GM12878 (cell line): ENCODE measurements around the gene STEAP2. TPM values are rescaled to one million over a fixed set of nuclear protein-coding genes. Genes with fewer than 3 reads are reported as not detected.
A peak's percentile ranks its signal among the peaks of the same experiment; 100 is the strongest.

Source experiments
- ATAC-seq: fragments of 200-7000 bp; cut with Tn5 transposase; 3 replicates; pipeline ENCODE4 v1.9.1; 2020; ENCODE audit warnings: mild to moderate bottlenecking, moderate library complexity
- BruUV-seq: library from RNA; stranded (reverse); fragments of 400-500 nt; replicated peaks from 2 replicates; lab custom pipeline; 2021; lab: Mats Ljungman, UMichigan
- CTCF ChIA-PET: fragments of 300-600 bp; sonication (Branson Sonifier 250); formaldehyde crosslinking; extraction: SDS; loops from one replicate; lab custom pipeline; 2021; ENCODE audit warnings: inconsistent platforms; lab: Yijun Ruan, JAX
- POLR2A ChIA-PET: fragments of 350-600 bp; formaldehyde crosslinking; extraction: SDS; loops from one replicate; lab custom pipeline; 2021; ENCODE audit warnings: inconsistent platforms; lab: Charles Lee
- RAD21 ChIA-PET: fragments of 300-600 bp; sonication (Branson Sonifier 250); formaldehyde crosslinking; loops from one replicate; lab custom pipeline; 2023; ENCODE audit warnings: antibody characterized with exemption; ENCODE audit not compliant: unreplicated experiment; lab: Charles Lee
- SMC1A ChIA-PET: fragments of 300-600 bp; sonication (Branson Sonifier 250); formaldehyde crosslinking; loops from one replicate; lab custom pipeline; 2023; ENCODE audit not compliant: unreplicated experiment, uncharacterized antibody; lab: Charles Lee
- DNase-seq: peaks from one replicate; pipeline ENCODE4 v3.0.0-alpha.2; 2011; ENCODE audit warnings: low read depth, low spot score
- FAIRE-seq: peaks from 3 replicates; lab custom pipeline; 2011; peaks lifted over from hg19 to GRCh38; lab: Jason Lieb, UNC
- H2AFZ ChIP-seq: 2 replicates; pipeline ENCODE4 v1.6.0; 2011; ENCODE audit warnings: low read depth, low read length, control low read depth; ENCODE audit not compliant: control insufficient read depth
- H3K27ac ChIP-seq: 2 replicates; pipeline ENCODE4 v1.5.1; 2011; ENCODE audit warnings: control low read depth; ENCODE audit not compliant: control insufficient read depth, insufficient read depth
- H3K27me3 ChIP-seq, 2 experiments: replicated peaks in 1 of 2; 2 replicates each; pipeline versions ENCODE4 v1.6.0 to v1.6.1; 2011; ENCODE audit warnings: low read length in 1 of 2; ENCODE audit not compliant: control insufficient read depth in 2 of 2, insufficient read depth in 2 of 2
- H3K36me3 ChIP-seq, 2 experiments: 2 replicates each; pipeline ENCODE4 v1.5.1; 2011; ENCODE audit warnings: low read length in 1 of 2; ENCODE audit not compliant: control insufficient read depth in 2 of 2, insufficient read depth in 2 of 2
- H3K4me1 ChIP-seq: 2 replicates; pipeline ENCODE4 v1.6.1; 2011; ENCODE audit warnings: mild to moderate bottlenecking, low read length, moderate library complexity, mixed read lengths; ENCODE audit not compliant: control insufficient read depth, insufficient read depth
- H3K4me2 ChIP-seq: 2 replicates; pipeline ENCODE4 v1.6.0; 2011; ENCODE audit warnings: control low read depth; ENCODE audit not compliant: control insufficient read depth, insufficient read depth
- H3K4me3 ChIP-seq: fragments of 200-600 bp; sonication (generic); 2 replicates; pipeline ENCODE4 v1.5.1; 2016
- H3K79me2 ChIP-seq: 2 replicates; pipeline ENCODE4 v1.6.0; 2011; ENCODE audit warnings: low read length; ENCODE audit not compliant: control insufficient read depth, insufficient read depth
- H3K9ac ChIP-seq: 2 replicates; pipeline ENCODE4 v1.8.0; 2011; ENCODE audit warnings: low read length, control low read depth, mixed read lengths; ENCODE audit not compliant: control insufficient read depth, insufficient read depth
- H3K9me3 ChIP-seq: replicated peaks from 3 replicates; pipeline ENCODE4 v1.5.1; 2011; ENCODE audit warnings: mild to moderate bottlenecking, low read length; ENCODE audit not compliant: control insufficient read depth, insufficient read depth
- H4K20me1 ChIP-seq: 2 replicates; pipeline ENCODE4 v1.6.0; 2011; ENCODE audit not compliant: control insufficient read depth, insufficient read depth
- GABPA ChIP-seq: IDR thresholded peaks from 2 replicates; pipeline ENCODE4 v1.6.1; 2014; ENCODE audit warnings: antibody characterized with exemption, low read depth, mild to moderate bottlenecking, inconsistent platforms
- MAX ChIP-seq: IDR thresholded peaks from 2 replicates; pipeline ENCODE4 v1.6.1; 2012; ENCODE audit warnings: low read depth, low read length, improper control_type of control experiment
- MLLT1 ChIP-seq: fragments of 450-650 bp; IDR thresholded peaks from 2 replicates; pipeline ENCODE4 v1.6.1; 2016; ENCODE audit warnings: mild to moderate bottlenecking
- YY1 ChIP-seq: IDR thresholded peaks from 2 replicates; pipeline ENCODE4 v1.6.1; 2011; ENCODE audit warnings: low read depth, mild to moderate bottlenecking, low read length
- WGBS: methylation state at CpG from one replicate; pipeline ENCODE4 v1.1.6; 2016; ENCODE audit warnings: low lambda C conversion rate; ENCODE audit not compliant: insufficient replicate concordance, insufficient coverage; ENCODE audit errors: missing lambda C conversion rate; 5-methylcytosine and 5-hydroxymethylcytosine counted together
- in situ Hi-C: fragments of 300-500 bp; cut with MboI; formaldehyde crosslinking; loops from 9 replicates; pipeline ENCODE4 v1.14.3; 2018; ENCODE audit warnings: mixed read lengths
- intact Hi-C: fragments of 100-400 bp; cut with micrococcal nuclease; formaldehyde crosslinking; loops from one replicate; pipeline ENCODE4 v1.14.2; 2022; ENCODE audit not compliant: unreplicated experiment
- polyA plus RNA-seq, 11 experiments: library from polyadenylated mRNA; depleted of rRNA in 4 of 11; unstranded in 6 of 11; stranded (reverse) in 5 of 11; fragments of >200 nt; fragmentation: Nextera tagmentation in 4 of 11; fragmentation: Illumina TruSeq in 1 of 11; extraction: Ambion mirVana in 4 of 11; extraction: Trizol in 1 of 11; gene quantifications; 1 replicate in 1 of 11; 2 replicates in 10 of 11; pipeline versions ENCODE4 v1.2.1 to v1.2.3, GENCODE V29; 2011 to 2016; ENCODE audit warnings: inconsistent platforms in 2 of 11, missing spikeins in 2 of 11, low read depth in 1 of 11
- total RNA-seq, 4 experiments: library from RNA; depleted of rRNA in 3 of 4; stranded (reverse); fragments of >200 nt in 3 of 4; fragmentation: Illumina TruSeq in 1 of 4; extraction: Trizol in 1 of 4; gene quantifications; 2 replicates each; pipeline versions ENCODE4 v1.2.1 to v1.2.3, GENCODE V29; 2013 to 2021

STEAP2 gene
- total and polyA plus RNA-seq, 10 of the 15 experiments (the other 5 are each of a cell fraction or from before 2014, with no cell fraction given), result 0.64 to 17.6 (median 1.8) TPM

GRCh38 chr7:90212149-90212495 is 582 bp downstream of the STEAP2 start (continued):
- TF ChIP-seq YY1 (no peak), GABPA (no peak)

- Histone ChIP-seq H3K27ac (no peak overlapping the region), H3K36me3 (no peaks in the 10 kb centered on the region), H3K4me2 (no peak overlapping the region), H4K20me1 (no peaks in the 10 kb centered on the region), H3K4me3 (no peak overlapping the region), H3K9me3 (no peaks in the 10 kb centered on the region), H3K79me2 (no peaks in the 10 kb centered on the region), H2AFZ (no peak overlapping the region), H3K27me3 (peaks cover 1 to 17% of the 10 kb centered on the region in 2 experiments), H3K9ac (no peak overlapping the region), H3K4me1 (no peaks in the 10 kb centered on the region)
- DNase-seq (no peak), FAIRE-seq (no peak), ATAC-seq (no peak)
- ChIA-PET CTCF (interaction anchor here (0.7 to 6.8 kb wide), 11 partner anchors 12 to 60 kb away, joined by 3 to 67 read pairs (median 8); partner anchors contain the start of gene STEAP1), POLR2A (interaction anchor here (0.6 to 7.6 kb wide), 6 partner anchors 11 to 1919 kb away, joined by 3 to 92 read pairs (median 12); partner anchors contain the start of gene CFAP69), SMC1A (interaction anchor here (0.7 to 8.5 kb wide), 13 partner anchors 14 to 55 kb away, joined by 3 to 116 read pairs (median 10); no protein-coding TSS in a partner anchor), RAD21 (interaction anchor here (0.8 to 8.1 kb wide), 9 partner anchors 10 to 59 kb away, joined by 3 to 90 read pairs (median 19); partner anchors contain the start of genes CFAP69 and STEAP1)
- in situ Hi-C loops, result no loop called here
- BruUV-seq, result no TSS peak
- intact Hi-C loops, result no loop called here
- 0% methylated on average over 2 of the region's 2 CpGs for WGBS
- TF ChIP-seq MLLT1 (0 out of 2 replicates have a peak, but pooled peaks have one; percentile 47), MAX (no peak)
Measured at GRCh38 chr7:90213521-90213920, 2.0 kb downstream of the STEAP2 start.
